Measurements from ENCODE around the gene BUD31.
"Not testable (repeated sequence)": the region's sequence is repeated elsewhere in the genome, so short reads cannot be mapped to it uniquely, and the experiment has no call there.

Gene BUD31

DNA sequence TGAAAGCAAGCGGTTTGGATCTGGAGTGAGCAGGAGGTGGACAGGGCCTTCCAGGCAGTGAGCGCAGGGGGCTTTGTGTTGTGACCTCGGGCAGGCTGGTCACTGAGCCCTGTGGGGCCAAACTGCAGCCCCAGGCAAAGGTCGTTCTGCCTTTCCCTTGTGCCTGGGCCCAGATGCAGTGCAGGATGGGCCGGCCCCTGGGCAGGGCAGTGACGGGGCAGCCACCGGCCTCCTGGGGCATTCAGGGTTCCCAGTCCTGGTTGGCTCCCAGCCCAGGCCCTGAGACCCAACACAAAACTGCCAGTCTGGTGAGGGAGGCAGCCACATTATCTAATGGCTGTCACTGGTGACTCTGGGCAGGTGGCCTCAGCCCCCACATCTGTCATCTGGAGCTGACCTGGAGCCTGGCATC lies 27.1 kb upstream of the BUD31 start:
- WGBS, 2 experiments (ENCODE audit: insufficient coverage in 2 of 2), result 93 to 98% methylated on average over 7 of the region's 7 CpGs
- no peak overlapping the region for H3K4me3 ChIP-seq (ENCODE audit: extremely low read depth, insufficient read depth, low read length, poor library complexity, severe bottlenecking)
- peaks cover 14% of the 10 kb centered on the region for H3K4me1 ChIP-seq (ENCODE audit: control insufficient read depth, insufficient read depth, low read length, poor library complexity, severe bottlenecking)
- H3K9me3 ChIP-seq (ENCODE audit: control insufficient read depth, low read length), result no peaks in the 10 kb centered on the region
- H3K27ac ChIP-seq (ENCODE audit: low read depth, low read length, severe bottlenecking), result no peak overlapping the region
- H3K36me3 ChIP-seq (ENCODE audit: control insufficient read depth, insufficient read depth, low read length), result peaks cover 66% of the 10 kb centered on the region

DNA sequence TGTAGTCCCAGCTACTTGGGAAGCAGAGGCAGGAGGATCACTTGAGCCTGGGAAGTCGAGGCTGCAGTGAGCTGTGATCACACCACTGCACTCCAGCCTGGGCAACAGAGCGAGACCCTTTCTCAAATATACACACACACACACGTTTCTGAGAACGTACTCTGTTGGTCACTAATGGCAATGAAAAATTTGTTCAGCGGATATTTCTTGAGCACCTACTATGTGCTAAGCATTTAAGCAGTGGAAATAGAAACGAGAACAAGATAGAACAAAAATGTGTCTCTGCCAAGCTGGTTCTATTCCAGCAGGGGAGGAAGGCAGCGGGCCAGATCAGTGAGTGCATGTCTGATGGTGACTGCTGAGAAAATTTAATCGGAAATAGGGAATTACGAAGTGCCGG lies 25.6 kb upstream of the BUD31 start:
- 95 to 97% methylated on average over 6 to 8 of the region's 10 CpGs for whole genome bisulfite sequencing, 2 experiments (ENCODE audit: insufficient coverage in 2 of 2)
- Histone ChIP-seq H3K9me3 (ENCODE audit: control insufficient read depth, low read length) (no peaks in the 10 kb centered on the region), H3K4me1 (ENCODE audit: control insufficient read depth, insufficient read depth, low read length, poor library complexity, severe bottlenecking) (peaks cover 14% of the 10 kb centered on the region), H3K36me3 (ENCODE audit: control insufficient read depth, insufficient read depth, low read length) (peaks cover 66% of the 10 kb centered on the region), H3K4me3 (ENCODE audit: extremely low read depth, insufficient read depth, low read length, poor library complexity, severe bottlenecking) (no peak overlapping the region), H3K27ac (ENCODE audit: low read depth, low read length, severe bottlenecking) (no peak overlapping the region)

DNA sequence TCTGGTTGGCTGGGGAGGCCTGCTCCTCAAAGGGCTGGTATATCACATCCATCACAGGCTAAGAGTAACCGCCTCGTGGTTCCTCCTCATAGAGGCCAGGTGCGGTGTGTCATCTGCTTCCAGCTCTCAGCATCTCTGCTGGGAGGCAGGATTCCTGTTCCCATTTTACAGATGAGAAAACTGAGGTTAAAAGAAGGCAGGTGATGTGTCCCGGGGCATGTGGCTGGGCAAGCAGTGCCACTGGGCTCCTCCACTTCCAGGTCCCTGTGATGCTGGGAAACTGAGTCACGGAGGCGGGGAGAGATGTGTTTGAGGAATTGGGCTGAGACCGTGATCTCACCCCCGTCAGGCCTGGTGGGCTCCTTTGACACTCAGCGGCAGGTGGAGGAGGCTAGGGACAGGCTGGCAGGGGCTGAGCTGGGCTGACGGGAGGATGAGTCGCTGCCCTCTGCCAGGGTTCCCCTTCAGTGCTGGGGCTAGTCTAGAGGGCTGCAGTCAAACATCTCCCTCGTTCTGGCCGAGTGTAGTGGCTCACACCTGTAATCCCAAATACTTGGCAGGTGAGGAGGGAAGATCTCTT lies 24.9 kb upstream of the BUD31 start:
- Histone ChIP-seq H3K9me3 (ENCODE audit: control insufficient read depth, low read length) (no peaks in the 10 kb centered on the region), H3K27ac (ENCODE audit: low read depth, low read length, severe bottlenecking) (no peak overlapping the region), H3K4me3 (ENCODE audit: extremely low read depth, insufficient read depth, low read length, poor library complexity, severe bottlenecking) (no peak overlapping the region), H3K4me1 (ENCODE audit: control insufficient read depth, insufficient read depth, low read length, poor library complexity, severe bottlenecking) (peaks cover 14% of the 10 kb centered on the region), H3K36me3 (ENCODE audit: control insufficient read depth, insufficient read depth, low read length) (peaks cover 68% of the 10 kb centered on the region)
- 93 to 97% methylated on average over 10 of the region's 13 CpGs for WGBS, 2 experiments (ENCODE audit: insufficient coverage in 2 of 2)

DNA sequence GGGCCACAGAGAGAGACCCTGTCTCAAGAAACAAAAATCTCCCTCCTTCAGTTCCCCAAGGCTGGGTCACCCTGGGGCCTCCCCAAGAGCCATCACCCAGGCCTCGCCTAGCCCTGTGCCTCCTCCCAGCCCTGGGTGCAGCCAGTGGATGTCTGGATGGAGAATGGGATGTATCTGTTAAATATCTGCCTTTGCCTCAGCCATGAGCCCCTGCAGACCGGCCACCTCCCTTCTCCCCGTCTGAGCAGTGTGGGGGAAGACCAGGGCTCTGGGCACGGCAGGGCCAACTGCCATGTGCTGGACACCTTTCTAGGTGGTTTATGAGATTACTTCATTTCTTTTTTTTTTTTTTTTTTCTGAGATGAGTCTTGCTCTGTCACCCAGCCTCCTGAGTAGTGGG lies 24.2 kb upstream of the BUD31 start:
- WGBS, 2 experiments (ENCODE audit: insufficient coverage in 2 of 2), result 94 to 100% methylated on average over 1 to 4 of the region's 4 CpGs
- H3K36me3 ChIP-seq (ENCODE audit: control insufficient read depth, insufficient read depth, low read length), result peaks cover 71% of the 10 kb centered on the region
- no peak overlapping the region for H3K4me3 ChIP-seq (ENCODE audit: extremely low read depth, insufficient read depth, low read length, poor library complexity, severe bottlenecking)
- H3K4me1 ChIP-seq (ENCODE audit: control insufficient read depth, insufficient read depth, low read length, poor library complexity, severe bottlenecking), result peaks cover 9% of the 10 kb centered on the region
- no peaks in the 10 kb centered on the region for H3K9me3 ChIP-seq (ENCODE audit: control insufficient read depth, low read length)
- H3K27ac ChIP-seq (ENCODE audit: low read depth, low read length, severe bottlenecking), result no peak overlapping the region

DNA sequence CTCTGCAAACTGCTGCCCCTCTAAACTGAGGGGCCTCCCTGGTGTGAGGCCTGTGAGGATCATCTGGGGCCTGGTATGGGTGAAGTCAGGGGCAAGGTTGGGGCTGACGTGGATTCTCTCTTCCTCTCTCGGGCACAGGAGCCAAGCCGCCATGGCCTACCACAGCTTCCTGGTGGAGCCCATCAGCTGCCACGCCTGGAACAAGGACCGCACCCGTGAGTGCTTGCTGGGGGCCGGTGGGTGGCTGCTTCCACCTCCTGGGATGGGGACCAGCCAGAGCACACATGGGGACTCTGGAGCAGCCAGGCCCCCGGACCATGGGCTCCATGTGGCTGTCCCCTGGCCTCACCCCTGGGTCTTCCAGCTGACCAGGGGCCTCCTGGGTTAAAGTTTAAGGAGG lies 23.2 kb upstream of the BUD31 start:
- WGBS, 2 experiments (ENCODE audit: insufficient coverage in 2 of 2), result 96 to 98% methylated on average over 8 of the region's 8 CpGs

DNA sequence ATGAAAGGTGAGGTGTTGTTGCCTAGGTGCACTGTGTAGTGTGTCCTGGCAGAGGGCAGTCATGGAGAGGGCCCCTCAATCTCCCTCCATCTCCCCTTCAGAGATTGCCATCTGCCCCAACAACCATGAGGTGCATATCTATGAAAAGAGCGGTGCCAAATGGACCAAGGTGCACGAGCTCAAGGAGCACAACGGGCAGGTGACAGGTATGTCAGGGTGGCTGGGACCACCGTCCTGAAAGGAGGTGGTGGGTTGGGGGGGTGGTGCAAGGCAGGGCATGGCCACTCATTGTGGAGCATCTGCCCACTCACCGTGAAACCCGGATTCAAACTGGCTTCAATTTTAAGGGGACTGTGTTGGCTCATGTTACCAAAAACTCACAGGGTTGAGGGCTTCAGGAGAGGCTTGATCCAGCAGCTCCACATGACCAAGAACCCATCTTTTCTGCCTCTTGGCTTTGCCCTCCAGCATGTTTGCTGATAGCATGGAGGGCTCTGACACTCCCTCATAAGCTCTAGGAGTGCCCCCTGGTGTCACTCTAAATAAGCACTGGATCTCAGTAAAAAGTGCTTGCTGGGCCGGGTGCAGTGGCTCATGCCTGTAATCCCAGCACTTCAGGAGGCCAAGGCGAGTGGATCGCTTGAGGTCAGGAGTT lies 22.1 kb upstream of the BUD31 start:
- peaks cover 74% of the 10 kb centered on the region for H3K36me3 ChIP-seq (ENCODE audit: control insufficient read depth, insufficient read depth, low read length)
- no peaks in the 10 kb centered on the region for H3K4me1 ChIP-seq (ENCODE audit: control insufficient read depth, insufficient read depth, low read length, poor library complexity, severe bottlenecking)
- H3K27ac ChIP-seq (ENCODE audit: low read depth, low read length, severe bottlenecking), result no peak overlapping the region
- 78 to 84% methylated on average over 8 of the region's 9 CpGs for WGBS, 2 experiments (ENCODE audit: insufficient coverage in 2 of 2)
- no peaks in the 10 kb centered on the region for H3K9me3 ChIP-seq (ENCODE audit: control insufficient read depth, low read length)
- H3K4me3 ChIP-seq (ENCODE audit: extremely low read depth, insufficient read depth, low read length, poor library complexity, severe bottlenecking), result no peak overlapping the region

More for the DNA sequence above, 23.2 kb upstream of the BUD31 start:
- peaks cover 73% of the 10 kb centered on the region for H3K36me3 ChIP-seq (ENCODE audit: control insufficient read depth, insufficient read depth, low read length)
- no peak overlapping the region for H3K27ac ChIP-seq (ENCODE audit: low read depth, low read length, severe bottlenecking)
- H3K4me1 ChIP-seq (ENCODE audit: control insufficient read depth, insufficient read depth, low read length, poor library complexity, severe bottlenecking), result no peaks in the 10 kb centered on the region
- H3K4me3 ChIP-seq (ENCODE audit: extremely low read depth, insufficient read depth, low read length, poor library complexity, severe bottlenecking), result no peak overlapping the region
- no peaks in the 10 kb centered on the region for H3K9me3 ChIP-seq (ENCODE audit: control insufficient read depth, low read length)

DNA sequence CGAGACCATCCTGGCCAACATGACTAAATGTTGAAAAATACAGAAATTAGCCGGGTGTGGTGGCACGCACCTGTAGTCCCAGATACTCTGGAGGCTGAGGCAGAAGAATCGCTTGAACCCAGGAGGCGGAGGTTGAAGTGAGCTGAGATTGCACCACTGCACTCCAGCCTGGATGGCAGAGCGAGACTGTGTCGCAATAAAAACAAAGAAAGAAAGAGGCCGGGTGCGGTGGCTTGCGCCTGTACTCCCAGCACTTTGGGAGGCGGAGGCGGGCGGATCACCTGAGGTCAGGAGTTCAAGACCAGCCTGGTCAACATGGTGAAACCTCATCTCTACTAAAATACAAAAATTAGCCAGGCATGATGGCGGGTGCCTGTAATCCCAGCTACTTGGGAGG lies 21.5 kb upstream of the BUD31 start:
- not testable (repeated sequence) for H3K9me3 ChIP-seq (ENCODE audit: control insufficient read depth, low read length); H3K4me1 ChIP-seq (ENCODE audit: control insufficient read depth, insufficient read depth, low read length, poor library complexity, severe bottlenecking); H3K27ac ChIP-seq (ENCODE audit: low read depth, low read length, severe bottlenecking); H3K4me3 ChIP-seq (ENCODE audit: extremely low read depth, insufficient read depth, low read length, poor library complexity, severe bottlenecking)
- H3K36me3 ChIP-seq (ENCODE audit: control insufficient read depth, insufficient read depth, low read length), result peaks cover 77% of the 10 kb centered on the region
- 90 to 96% methylated on average over 9 to 11 of the region's 14 CpGs for WGBS, 2 experiments (ENCODE audit: insufficient coverage in 2 of 2)

DNA sequence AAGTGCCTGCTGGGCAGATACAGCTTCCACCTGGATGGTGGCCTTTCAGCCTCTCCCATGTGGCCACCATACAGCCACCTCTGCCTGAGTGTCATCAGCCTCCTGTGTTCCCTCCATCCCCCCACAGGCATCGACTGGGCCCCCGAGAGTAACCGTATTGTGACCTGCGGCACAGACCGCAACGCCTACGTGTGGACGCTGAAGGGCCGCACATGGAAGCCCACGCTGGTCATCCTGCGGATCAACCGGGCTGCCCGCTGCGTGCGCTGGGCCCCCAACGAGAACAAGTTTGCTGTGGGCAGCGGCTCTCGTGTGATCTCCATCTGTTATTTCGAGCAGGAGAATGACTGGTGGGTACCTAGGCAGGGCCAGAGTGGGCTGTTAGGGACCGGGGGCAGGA lies 20.9 kb upstream of the BUD31 start:
- H3K36me3 ChIP-seq (ENCODE audit: control insufficient read depth, insufficient read depth, low read length), result peaks cover 72% of the 10 kb centered on the region
- 95 to 98% methylated on average over 20 of the region's 20 CpGs for WGBS, 2 experiments (ENCODE audit: insufficient coverage in 2 of 2)

DNA sequence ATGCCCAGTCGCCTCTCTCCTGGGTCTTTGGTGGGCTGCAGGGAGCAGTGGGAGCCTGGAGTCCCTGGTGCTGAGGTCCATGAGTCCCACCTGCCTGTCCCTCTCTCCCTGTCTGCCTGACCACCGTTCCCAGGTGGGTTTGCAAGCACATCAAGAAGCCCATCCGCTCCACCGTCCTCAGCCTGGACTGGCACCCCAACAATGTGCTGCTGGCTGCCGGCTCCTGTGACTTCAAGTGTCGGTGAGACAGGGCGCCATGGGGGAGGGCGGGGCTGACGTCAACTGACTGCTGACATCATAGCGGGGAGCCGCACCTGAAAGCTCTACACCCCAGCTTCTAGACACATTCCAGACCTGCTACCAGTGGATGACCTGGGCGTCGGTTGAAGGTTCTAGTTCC lies 19.0 kb upstream of the BUD31 start:
- no peak overlapping the region for H3K4me3 ChIP-seq (ENCODE audit: extremely low read depth, insufficient read depth, low read length, poor library complexity, severe bottlenecking)
- H3K4me1 ChIP-seq (ENCODE audit: control insufficient read depth, insufficient read depth, low read length, poor library complexity, severe bottlenecking), result peaks cover 14% of the 10 kb centered on the region
- peaks cover 78% of the 10 kb centered on the region for H3K36me3 ChIP-seq (ENCODE audit: control insufficient read depth, insufficient read depth, low read length)
- H3K9me3 ChIP-seq (ENCODE audit: control insufficient read depth, low read length), result no peaks in the 10 kb centered on the region
- H3K27ac ChIP-seq (ENCODE audit: low read depth, low read length, severe bottlenecking), result no peak overlapping the region
- 94 to 96% methylated on average over 13 of the region's 13 CpGs for WGBS, 2 experiments (ENCODE audit: insufficient coverage in 2 of 2)

More for the DNA sequence above, 20.9 kb upstream of the BUD31 start:
- Histone ChIP-seq H3K4me3 (ENCODE audit: extremely low read depth, insufficient read depth, low read length, poor library complexity, severe bottlenecking) (no peak overlapping the region), H3K4me1 (ENCODE audit: control insufficient read depth, insufficient read depth, low read length, poor library complexity, severe bottlenecking) (peaks cover 4% of the 10 kb centered on the region), H3K9me3 (ENCODE audit: control insufficient read depth, low read length) (no peaks in the 10 kb centered on the region), H3K27ac (ENCODE audit: low read depth, low read length, severe bottlenecking) (no peak overlapping the region)

DNA sequence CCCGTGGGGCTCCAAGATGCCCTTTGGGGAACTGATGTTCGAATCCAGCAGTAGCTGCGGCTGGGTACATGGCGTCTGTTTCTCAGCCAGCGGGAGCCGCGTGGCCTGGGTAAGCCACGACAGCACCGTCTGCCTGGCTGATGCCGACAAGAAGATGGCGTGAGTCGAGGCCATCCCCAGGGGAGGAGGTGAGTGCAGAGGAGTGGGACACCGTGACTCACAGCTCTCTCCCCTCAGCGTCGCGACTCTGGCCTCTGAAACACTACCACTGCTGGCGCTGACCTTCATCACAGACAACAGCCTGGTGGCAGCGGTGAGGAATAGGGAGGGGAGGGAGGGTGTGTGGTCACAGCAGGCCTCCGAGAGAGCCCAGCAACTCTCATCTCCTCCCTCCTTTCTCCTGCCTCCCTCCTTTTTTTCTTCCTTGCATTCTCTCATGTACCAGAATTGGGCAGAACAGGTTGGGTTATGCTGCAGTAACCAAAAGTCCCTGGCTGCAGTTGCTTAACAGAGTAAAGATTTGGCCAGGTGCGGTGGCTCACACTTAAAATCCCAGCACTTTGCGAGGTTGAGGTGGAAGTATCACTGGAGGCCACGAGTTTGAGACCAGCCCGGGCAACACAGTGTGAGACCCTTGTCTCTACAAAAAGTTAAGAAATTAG lies 17.7 kb upstream of the BUD31 start:
- 93 to 94% methylated on average over 16 of the region's 23 CpGs for whole genome bisulfite sequencing, 2 experiments (ENCODE audit: insufficient coverage in 2 of 2)
- H3K36me3 ChIP-seq (ENCODE audit: control insufficient read depth, insufficient read depth, low read length), result peaks cover 83% of the 10 kb centered on the region
- peaks cover 14% of the 10 kb centered on the region for H3K4me1 ChIP-seq (ENCODE audit: control insufficient read depth, insufficient read depth, low read length, poor library complexity, severe bottlenecking)
- H3K9me3 ChIP-seq (ENCODE audit: control insufficient read depth, low read length), result no peaks in the 10 kb centered on the region
- H3K27ac ChIP-seq (ENCODE audit: low read depth, low read length, severe bottlenecking), result no peak overlapping the region
- H3K4me3 ChIP-seq (ENCODE audit: extremely low read depth, insufficient read depth, low read length, poor library complexity, severe bottlenecking), result no peak overlapping the region

DNA sequence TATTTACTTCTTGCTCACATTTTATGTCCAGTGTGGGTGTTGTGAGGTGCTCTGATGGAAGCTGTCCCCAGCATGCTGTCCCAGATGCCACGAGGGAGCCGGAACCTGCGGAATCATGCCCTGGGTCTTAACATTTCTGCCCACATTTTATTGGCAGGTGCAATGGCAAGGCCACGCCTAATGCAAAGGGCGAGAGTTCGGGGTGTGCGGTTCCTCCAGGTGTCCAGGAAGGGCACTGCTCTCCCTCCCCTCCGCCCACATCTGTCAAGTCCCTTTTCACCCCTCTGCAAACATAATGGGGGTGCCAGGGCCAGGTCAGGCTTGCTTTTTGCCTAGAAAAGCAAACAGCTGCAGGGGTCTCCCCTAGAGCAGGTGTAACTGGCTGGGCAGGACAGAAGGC lies 16.7 kb upstream of the BUD31 start:
- 89 to 96% methylated on average over 8 of the region's 8 CpGs for WGBS, 2 experiments (ENCODE audit: insufficient coverage in 2 of 2)
- H3K9me3 ChIP-seq (ENCODE audit: control insufficient read depth, low read length), result no peaks in the 10 kb centered on the region
- H3K4me3 ChIP-seq (ENCODE audit: extremely low read depth, insufficient read depth, low read length, poor library complexity, severe bottlenecking), result no peak overlapping the region
- peaks cover 80% of the 10 kb centered on the region for H3K36me3 ChIP-seq (ENCODE audit: control insufficient read depth, insufficient read depth, low read length)
- H3K27ac ChIP-seq (ENCODE audit: low read depth, low read length, severe bottlenecking), result no peak overlapping the region
- H3K4me1 ChIP-seq (ENCODE audit: control insufficient read depth, insufficient read depth, low read length, poor library complexity, severe bottlenecking), result peaks cover 16% of the 10 kb centered on the region

Data from mesodermal cell (in vitro differentiated cells).